ENCODE measurements around the gene CREB5. TPM values are rescaled to one million over a fixed set of nuclear protein-coding genes. Genes with fewer than 3 reads are reported as not detected.

CREB5 gene
- polyA plus RNA-seq, 1 donor, result 12.9 TPM

GRCh38 chr7:28405662-28406061 is 6.7 kb upstream of the CREB5 start:
- Histone ChIP-seq H3K36me3 (ENCODE audit: control insufficient read depth, insufficient read depth, low read length) (no peaks in the 10 kb centered on the region), H3K9me3 (ENCODE audit: control insufficient read depth, low read depth, low read length) (no peaks in the 10 kb centered on the region), H3K4me1 (ENCODE audit: control insufficient read depth, insufficient read depth, low read length) (no peaks in the 10 kb centered on the region), H3K4me3 (ENCODE audit: low read length) (no peak overlapping the region), H3K27ac (ENCODE audit: low read length) (no peak overlapping the region), H3K27me3 (ENCODE audit: control insufficient read depth, insufficient read depth, low read length) (peaks cover 44% of the 10 kb centered on the region)
- no CpG with 5 or more reads among the region's 5 CpGs for WGBS (ENCODE audit: insufficient coverage, low lambda C conversion rate)
- DNase-seq, result no peak

GRCh38 chr7:28406192-28406591 is 6.1 kb upstream of the CREB5 start:
- Histone ChIP-seq H3K9me3 (ENCODE audit: control insufficient read depth, low read depth, low read length) (no peaks in the 10 kb centered on the region), H3K36me3 (ENCODE audit: control insufficient read depth, insufficient read depth, low read length) (no peaks in the 10 kb centered on the region), H3K4me1 (ENCODE audit: control insufficient read depth, insufficient read depth, low read length) (no peaks in the 10 kb centered on the region), H3K4me3 (ENCODE audit: low read length) (no peak overlapping the region), H3K27me3 (ENCODE audit: control insufficient read depth, insufficient read depth, low read length) (peaks cover 49% of the 10 kb centered on the region), H3K27ac (ENCODE audit: low read length) (no peak overlapping the region)
- no CpG with 5 or more reads among the region's 5 CpGs for WGBS (ENCODE audit: insufficient coverage, low lambda C conversion rate)
- DNase-seq, result no peak

- Histone ChIP-seq H3K4me3 (ENCODE audit: low read length) (no peak overlapping the region), H3K4me1 (ENCODE audit: control insufficient read depth, insufficient read depth, low read length) (no peaks in the 10 kb centered on the region), H3K36me3 (ENCODE audit: control insufficient read depth, insufficient read depth, low read length) (no peaks in the 10 kb centered on the region), H3K27me3 (ENCODE audit: control insufficient read depth, insufficient read depth, low read length) (peaks cover 62% of the 10 kb centered on the region), H3K27ac (ENCODE audit: low read length) (no peak overlapping the region), H3K9me3 (ENCODE audit: control insufficient read depth, low read depth, low read length) (no peaks in the 10 kb centered on the region)
- 80% methylated on average over 1 of the region's 2 CpGs for WGBS (ENCODE audit: insufficient coverage, low lambda C conversion rate)
- no peak for DNase-seq
Observed at GRCh38 chr7:28407651-28408050, 4.7 kb upstream of the CREB5 start.

GRCh38 chr7:28408105-28408959 is 4.0 kb upstream of the CREB5 start:
- WGBS (ENCODE audit: insufficient coverage, low lambda C conversion rate), result no CpG with 5 or more reads among the region's 27 CpGs
- no peaks in the 10 kb centered on the region for H3K9me3 ChIP-seq (ENCODE audit: control insufficient read depth, low read depth, low read length)
- DNase-seq, result peak; percentile 31 to 42
- H3K27ac ChIP-seq (ENCODE audit: low read length), result no peak overlapping the region
- H3K36me3 ChIP-seq (ENCODE audit: control insufficient read depth, insufficient read depth, low read length), result no peaks in the 10 kb centered on the region
- peaks cover 68% of the 10 kb centered on the region for H3K27me3 ChIP-seq (ENCODE audit: control insufficient read depth, insufficient read depth, low read length)
- H3K4me3 ChIP-seq (ENCODE audit: low read length), result peak overlapping the region; percentile 5
- no peaks in the 10 kb centered on the region for H3K4me1 ChIP-seq (ENCODE audit: control insufficient read depth, insufficient read depth, low read length)

- Histone ChIP-seq H3K27me3 (ENCODE audit: control insufficient read depth, insufficient read depth, low read length) (peaks cover 68% of the 10 kb centered on the region), H3K27ac (ENCODE audit: low read length) (peak overlapping the region; percentile 62), H3K36me3 (ENCODE audit: control insufficient read depth, insufficient read depth, low read length) (no peaks in the 10 kb centered on the region), H3K4me3 (ENCODE audit: low read length) (peak overlapping the region; percentile 58), H3K9me3 (ENCODE audit: control insufficient read depth, low read depth, low read length) (no peaks in the 10 kb centered on the region), H3K4me1 (ENCODE audit: control insufficient read depth, insufficient read depth, low read length) (no peaks in the 10 kb centered on the region)
- DNase-seq, result peak; percentile 82 to 84
- WGBS (ENCODE audit: insufficient coverage, low lambda C conversion rate), result 0% methylated on average over 2 of the region's 51 CpGs
Observed at GRCh38 chr7:28408960-28409715, 3.2 kb upstream of the CREB5 start.

GRCh38 chr7:28409716-28410627 is 2.3 kb upstream of the CREB5 start:
- no peaks in the 10 kb centered on the region for H3K36me3 ChIP-seq (ENCODE audit: control insufficient read depth, insufficient read depth, low read length)
- no peaks in the 10 kb centered on the region for H3K9me3 ChIP-seq (ENCODE audit: control insufficient read depth, low read depth, low read length)
- H3K27me3 ChIP-seq (ENCODE audit: control insufficient read depth, insufficient read depth, low read length), result peaks cover 69% of the 10 kb centered on the region
- peak in 1 of 2 donors; percentile 42 for DNase-seq
- no CpG with 5 or more reads among the region's 92 CpGs for WGBS (ENCODE audit: insufficient coverage, low lambda C conversion rate)
- H3K27ac ChIP-seq (ENCODE audit: low read length), result no peak overlapping the region
- no peaks in the 10 kb centered on the region for H3K4me1 ChIP-seq (ENCODE audit: control insufficient read depth, insufficient read depth, low read length)
- H3K4me3 ChIP-seq (ENCODE audit: low read length), result peak overlapping the region; percentile 58

GRCh38 chr7:28410628-28411531 is 1.4 kb upstream of the CREB5 start:
- no peak overlapping the region for H3K27ac ChIP-seq (ENCODE audit: low read length)
- H3K36me3 ChIP-seq (ENCODE audit: control insufficient read depth, insufficient read depth, low read length), result no peaks in the 10 kb centered on the region
- DNase-seq, result peak; percentile 13 to 70
- no peaks in the 10 kb centered on the region for H3K4me1 ChIP-seq (ENCODE audit: control insufficient read depth, insufficient read depth, low read length)
- peaks cover 67% of the 10 kb centered on the region for H3K27me3 ChIP-seq (ENCODE audit: control insufficient read depth, insufficient read depth, low read length)
- H3K9me3 ChIP-seq (ENCODE audit: control insufficient read depth, low read depth, low read length), result no peaks in the 10 kb centered on the region
- WGBS (ENCODE audit: insufficient coverage, low lambda C conversion rate), result 8% methylated on average over 2 of the region's 28 CpGs
- H3K4me3 ChIP-seq (ENCODE audit: low read length), result peak overlapping the region; percentile 58

GRCh38 chr7:28413011-28413410 is 693 bp downstream of the CREB5 start:
- Histone ChIP-seq H3K4me3 (ENCODE audit: low read length) (no peak overlapping the region), H3K27me3 (ENCODE audit: control insufficient read depth, insufficient read depth, low read length) (peaks cover 52% of the 10 kb centered on the region), H3K27ac (ENCODE audit: low read length) (no peak overlapping the region), H3K36me3 (ENCODE audit: control insufficient read depth, insufficient read depth, low read length) (no peaks in the 10 kb centered on the region), H3K4me1 (ENCODE audit: control insufficient read depth, insufficient read depth, low read length) (no peaks in the 10 kb centered on the region), H3K9me3 (ENCODE audit: control insufficient read depth, low read depth, low read length) (no peaks in the 10 kb centered on the region)
- DNase-seq, result no peak
- WGBS (ENCODE audit: insufficient coverage, low lambda C conversion rate), result 100% methylated on average over 1 of the region's 1 CpG

- DNase-seq, result no peak
- Histone ChIP-seq H3K36me3 (ENCODE audit: control insufficient read depth, insufficient read depth, low read length) (no peaks in the 10 kb centered on the region), H3K27me3 (ENCODE audit: control insufficient read depth, insufficient read depth, low read length) (peaks cover 38% of the 10 kb centered on the region), H3K9me3 (ENCODE audit: control insufficient read depth, low read depth, low read length) (no peaks in the 10 kb centered on the region), H3K27ac (ENCODE audit: low read length) (no peak overlapping the region), H3K4me1 (ENCODE audit: control insufficient read depth, insufficient read depth, low read length) (no peaks in the 10 kb centered on the region), H3K4me3 (ENCODE audit: low read length) (no peak overlapping the region)
- 71% methylated on average over 1 of the region's 1 CpG for WGBS (ENCODE audit: insufficient coverage, low lambda C conversion rate)
Observed at GRCh38 chr7:28414453-28414852, 2.1 kb downstream of the CREB5 start.

All from large intestine (tissue), 3 donors.